ENCODE results near the gene SKOR2. TPM values are rescaled to one million over a fixed set of nuclear protein-coding genes. Genes with fewer than 3 reads are reported as not detected.

SKOR2 gene
- total and polyA plus RNA-seq, 2 of the 13 experiments (the other 11 are each of a cell fraction or from before 2014, with no cell fraction given), result not detected

DNA sequence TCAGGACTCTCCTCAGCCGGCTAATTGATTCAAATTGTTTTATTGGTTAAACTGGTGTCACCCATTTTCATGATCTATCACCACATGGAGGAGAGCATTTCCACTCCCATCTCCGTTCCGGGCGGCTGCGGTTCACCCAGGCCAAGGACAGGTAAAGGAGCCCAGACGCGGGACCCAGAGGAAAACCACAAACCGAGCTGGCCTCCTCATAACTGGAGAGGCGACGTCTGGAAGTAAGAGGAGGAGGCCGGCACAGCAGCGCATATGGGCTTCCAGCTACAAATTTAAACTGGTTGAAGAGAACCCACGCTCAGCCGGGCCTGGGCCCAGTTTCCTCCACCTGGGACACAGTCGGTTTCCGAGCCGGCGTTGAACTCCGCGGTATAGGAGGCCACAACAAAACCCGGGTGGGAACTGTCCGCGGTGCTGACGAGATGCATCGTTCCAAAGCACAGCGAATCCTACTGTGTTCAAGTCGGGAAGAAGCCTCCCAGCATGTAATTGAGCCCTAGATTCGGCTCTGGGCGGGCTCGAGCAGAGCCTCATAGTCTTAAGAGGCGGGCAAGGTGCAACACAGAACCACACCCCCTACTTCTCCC is 3.0 kb upstream of the SKOR2 start (continued):
- TF ChIP-seq, protein P1, sequence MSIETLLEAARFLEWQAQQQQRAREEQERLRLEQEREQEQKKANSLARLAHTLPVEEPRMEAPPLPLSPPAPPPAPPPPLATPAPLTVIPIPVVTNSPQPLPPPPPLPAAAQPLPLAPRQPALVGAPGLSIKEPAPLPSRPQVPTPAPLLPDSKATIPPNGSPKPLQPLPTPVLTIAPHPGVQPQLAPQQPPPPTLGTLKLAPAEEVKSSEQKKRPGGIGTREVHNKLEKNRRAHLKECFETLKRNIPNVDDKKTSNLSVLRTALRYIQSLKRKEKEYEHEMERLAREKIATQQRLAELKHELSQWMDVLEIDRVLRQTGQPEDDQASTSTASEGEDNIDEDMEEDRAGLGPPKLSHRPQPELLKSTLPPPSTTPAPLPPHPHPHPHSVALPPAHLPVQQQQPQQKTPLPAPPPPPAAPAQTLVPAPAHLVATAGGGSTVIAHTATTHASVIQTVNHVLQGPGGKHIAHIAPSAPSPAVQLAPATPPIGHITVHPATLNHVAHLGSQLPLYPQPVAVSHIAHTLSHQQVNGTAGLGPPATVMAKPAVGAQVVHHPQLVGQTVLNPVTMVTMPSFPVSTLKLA (IDR thresholded peaks at IDR 0.05), result no peak
- no peak for TF ChIP-seq SP140L (CRISPR knock-in tag; IDR thresholded peaks at IDR 0.05; ENCODE audit: borderline replicate concordance)
- no peak for TF ChIP-seq EED (CRISPR knock-in tag; IDR thresholded peaks at IDR 0.05)
- no peak for TF ChIP-seq ZBTB7B (CRISPR knock-in tag; IDR thresholded peaks at IDR 0.05)
- TF ChIP-seq, protein P2, sequence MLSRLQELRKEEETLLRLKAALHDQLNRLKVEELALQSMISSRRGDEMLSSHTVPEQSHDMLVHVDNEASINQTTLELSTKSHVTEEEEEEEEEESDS (CRISPR knock-in tag; IDR thresholded peaks at IDR 0.05; ENCODE audit: borderline replicate concordance), result no peak
- TF ChIP-seq, protein P3, sequence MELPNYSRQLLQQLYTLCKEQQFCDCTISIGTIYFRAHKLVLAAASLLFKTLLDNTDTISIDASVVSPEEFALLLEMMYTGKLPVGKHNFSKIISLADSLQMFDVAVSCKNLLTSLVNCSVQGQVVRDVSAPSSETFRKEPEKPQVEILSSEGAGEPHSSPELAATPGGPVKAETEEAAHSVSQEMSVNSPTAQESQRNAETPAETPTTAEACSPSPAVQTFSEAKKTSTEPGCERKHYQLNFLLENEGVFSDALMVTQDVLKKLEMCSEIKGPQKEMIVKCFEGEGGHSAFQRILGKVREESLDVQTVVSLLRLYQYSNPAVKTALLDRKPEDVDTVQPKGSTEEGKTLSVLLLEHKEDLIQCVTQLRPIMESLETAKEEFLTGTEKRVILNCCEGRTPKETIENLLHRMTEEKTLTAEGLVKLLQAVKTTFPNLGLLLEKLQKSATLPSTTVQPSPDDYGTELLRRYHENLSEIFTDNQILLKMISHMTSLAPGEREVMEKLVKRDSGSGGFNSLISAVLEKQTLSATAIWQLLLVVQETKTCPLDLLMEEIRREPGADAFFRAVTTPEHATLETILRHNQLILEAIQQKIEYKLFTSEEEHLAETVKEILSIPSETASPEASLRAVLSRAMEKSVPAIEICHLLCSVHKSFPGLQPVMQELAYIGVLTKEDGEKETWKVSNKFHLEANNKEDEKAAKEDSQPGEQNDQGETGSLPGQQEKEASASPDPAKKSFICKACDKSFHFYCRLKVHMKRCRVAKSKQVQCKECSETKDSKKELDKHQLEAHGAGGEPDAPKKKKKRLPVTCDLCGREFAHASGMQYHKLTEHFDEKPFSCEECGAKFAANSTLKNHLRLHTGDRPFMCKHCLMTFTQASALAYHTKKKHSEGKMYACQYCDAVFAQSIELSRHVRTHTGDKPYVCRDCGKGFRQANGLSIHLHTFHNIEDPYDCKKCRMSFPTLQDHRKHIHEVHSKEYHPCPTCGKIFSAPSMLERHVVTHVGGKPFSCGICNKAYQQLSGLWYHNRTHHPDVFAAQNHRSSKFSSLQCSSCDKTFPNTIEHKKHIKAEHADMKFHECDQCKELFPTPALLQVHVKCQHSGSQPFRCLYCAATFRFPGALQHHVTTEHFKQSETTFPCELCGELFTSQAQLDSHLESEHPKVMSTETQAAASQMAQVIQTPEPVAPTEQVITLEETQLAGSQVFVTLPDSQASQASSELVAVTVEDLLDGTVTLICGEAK (IDR thresholded peaks at IDR 0.05), result no peak
- TF ChIP-seq, protein P3 (CRISPR knock-in tag; IDR thresholded peaks at IDR 0.05), result 0 out of 2 replicates have a peak, but pooled peaks have one; percentile 20
- no peak for TF ChIP-seq MAFF (IDR thresholded peaks at IDR 0.05; ENCODE audit: low read depth, low read length)
- peak; percentile 38; the same call in 1 of the 2 replicates for TF ChIP-seq ZNF224 (CRISPR knock-in tag; IDR thresholded peaks at IDR 0.05)
- no peak for TF ChIP-seq RARA (CRISPR knock-in tag; IDR thresholded peaks at IDR 0.05)
- TF ChIP-seq SAP130 (CRISPR knock-in tag; IDR thresholded peaks at IDR 0.05; ENCODE audit: low read depth), result peak; percentile 31; the same call in 1 of the 2 replicates
- no peak for TF ChIP-seq ZNF253 (CRISPR knock-in tag; IDR thresholded peaks at IDR 0.05; ENCODE audit: borderline replicate concordance)
- TF ChIP-seq, protein P4, sequence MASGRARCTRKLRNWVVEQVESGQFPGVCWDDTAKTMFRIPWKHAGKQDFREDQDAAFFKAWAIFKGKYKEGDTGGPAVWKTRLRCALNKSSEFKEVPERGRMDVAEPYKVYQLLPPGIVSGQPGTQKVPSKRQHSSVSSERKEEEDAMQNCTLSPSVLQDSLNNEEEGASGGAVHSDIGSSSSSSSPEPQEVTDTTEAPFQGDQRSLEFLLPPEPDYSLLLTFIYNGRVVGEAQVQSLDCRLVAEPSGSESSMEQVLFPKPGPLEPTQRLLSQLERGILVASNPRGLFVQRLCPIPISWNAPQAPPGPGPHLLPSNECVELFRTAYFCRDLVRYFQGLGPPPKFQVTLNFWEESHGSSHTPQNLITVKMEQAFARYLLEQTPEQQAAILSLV (CRISPR knock-in tag; IDR thresholded peaks at IDR 0.05; ENCODE audit: borderline replicate concordance), result no peak
- TF ChIP-seq SIX4 (CRISPR knock-in tag; IDR thresholded peaks at IDR 0.05), result no peak
- TF ChIP-seq RORA (CRISPR knock-in tag; IDR thresholded peaks at IDR 0.05), result no peak
- no peak for TF ChIP-seq PHF21A (CRISPR knock-in tag; IDR thresholded peaks at IDR 0.05)
- no peak for TF ChIP-seq TBX2 (CRISPR knock-in tag; IDR thresholded peaks at IDR 0.05; ENCODE audit: borderline replicate concordance)
- 0 out of 2 replicates have a peak, but pooled peaks have one; percentile 28 for TF ChIP-seq SRY (CRISPR knock-in tag; IDR thresholded peaks at IDR 0.05)
- no peak for TF ChIP-seq LCORL (IDR thresholded peaks at IDR 0.05)
- no peak for TF ChIP-seq LCORL (CRISPR knock-in tag; IDR thresholded peaks at IDR 0.05)

Data from HepG2 (cell line).